ENCODE data around the gene XRN1. TPM values are rescaled to one million over a fixed set of nuclear protein-coding genes. Genes with fewer than 3 reads are reported as not detected.

XRN1 gene
- total RNA-seq, 1 donor from 2014 or later = 27.0 TPM

DNA sequence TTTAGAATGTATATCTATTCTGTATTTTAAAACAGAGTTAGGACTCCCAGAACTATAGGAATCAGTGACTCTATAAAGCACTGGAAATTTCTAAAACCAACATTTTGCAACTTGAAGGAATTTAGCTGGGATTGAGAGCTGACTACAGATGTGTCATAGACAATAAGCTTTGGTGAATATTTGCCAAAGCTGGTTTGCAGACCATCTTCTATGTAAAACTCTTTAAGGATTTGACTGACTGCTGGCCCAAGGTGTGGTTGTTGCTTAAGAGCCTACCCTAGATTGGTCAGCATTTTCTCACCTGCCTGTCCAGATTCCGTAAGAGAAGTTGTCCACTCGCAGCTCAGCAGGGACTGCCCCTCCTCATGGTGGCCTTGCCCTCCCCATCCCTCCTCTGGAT is 149.2 kb downstream of the XRN1 start:
- DNase-seq (ENCODE audit: low spot score) = no peak
- no peak for TF ChIP-seq CTCF (IDR thresholded peaks at IDR 0.05)
- H3K9me3 Mint-ChIP-seq (ENCODE audit: low read depth) = peaks cover 19% of the 10 kb centered on the region
- no peaks in the 10 kb centered on the region for H3K27me3 Mint-ChIP-seq (ENCODE audit: low read depth)
- H3K36me3 Mint-ChIP-seq (ENCODE audit: low read depth) = peaks cover 11% of the 10 kb centered on the region
- H3K4me1 Mint-ChIP-seq (ENCODE audit: low read depth) = no peaks in the 10 kb centered on the region
- H3K27ac Mint-ChIP-seq (ENCODE audit: unreplicated experiment) = no peak overlapping the region
- H3K4me3 Mint-ChIP-seq (ENCODE audit: unreplicated experiment) = no peak overlapping the region

GRCh38 chr3:142296507-142296906 is 151.3 kb downstream of the XRN1 start:
- no peak for TF ChIP-seq CTCF (IDR thresholded peaks at IDR 0.05)
- Mint-ChIP-seq H3K4me3 (ENCODE audit: unreplicated experiment) (no peak overlapping the region), H3K36me3 (ENCODE audit: low read depth) (no peaks in the 10 kb centered on the region), H3K9me3 (ENCODE audit: low read depth) (peaks cover 2% of the 10 kb centered on the region), H3K4me1 (ENCODE audit: low read depth) (no peaks in the 10 kb centered on the region), H3K27me3 (ENCODE audit: low read depth) (no peaks in the 10 kb centered on the region), H3K27ac (ENCODE audit: unreplicated experiment) (no peak overlapping the region)
- DNase-seq (ENCODE audit: low spot score) = no peak

- H3K27me3 Mint-ChIP-seq (ENCODE audit: low read depth) = no peaks in the 10 kb centered on the region
- H3K27ac Mint-ChIP-seq (ENCODE audit: unreplicated experiment) = no peak overlapping the region
- peaks cover 4% of the 10 kb centered on the region for H3K36me3 Mint-ChIP-seq (ENCODE audit: low read depth)
- no peak for TF ChIP-seq CTCF (IDR thresholded peaks at IDR 0.05)
- no peak overlapping the region for H3K4me3 Mint-ChIP-seq (ENCODE audit: unreplicated experiment)
- H3K4me1 Mint-ChIP-seq (ENCODE audit: low read depth) = peaks cover 9% of the 10 kb centered on the region
- DNase-seq (ENCODE audit: low spot score) = no peak
- peaks cover 22% of the 10 kb centered on the region for H3K9me3 Mint-ChIP-seq (ENCODE audit: low read depth)
These were observed 159.8 kb downstream of the XRN1 start for GRCh38 chr3:142287866-142288638.

- no peak for DNase-seq (ENCODE audit: low spot score)
- peaks cover 21% of the 10 kb centered on the region for H3K9me3 Mint-ChIP-seq (ENCODE audit: low read depth)
These were observed 162.7 kb downstream of the XRN1 start for GRCh38 chr3:142285083-142285517.

DNA sequence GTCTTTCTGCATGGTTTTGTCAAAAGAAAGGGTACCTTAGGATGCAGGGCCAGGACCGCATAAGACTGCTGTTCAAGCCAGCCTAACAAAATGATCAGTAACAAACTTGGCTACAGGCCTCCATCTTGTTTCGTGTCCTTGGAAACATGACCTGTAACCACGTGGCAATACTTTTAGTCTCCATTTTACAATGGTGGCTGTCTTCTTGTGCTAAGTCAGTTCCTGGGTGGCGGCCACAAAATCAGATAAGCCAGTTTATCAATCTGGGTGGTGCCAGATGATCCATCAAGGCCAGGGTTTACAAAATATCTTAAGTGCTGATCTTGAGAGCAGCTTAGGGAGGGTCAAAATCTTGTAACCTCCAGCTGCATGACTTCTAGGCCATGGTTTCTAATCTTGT is 165.3 kb downstream of the XRN1 start:
- Mint-ChIP-seq H3K9me3 (ENCODE audit: low read depth) (peaks cover 4% of the 10 kb centered on the region), H3K27me3 (ENCODE audit: low read depth) (no peaks in the 10 kb centered on the region), H3K4me1 (ENCODE audit: low read depth) (peaks cover 19% of the 10 kb centered on the region), H3K27ac (ENCODE audit: unreplicated experiment) (no peak overlapping the region), H3K36me3 (ENCODE audit: low read depth) (no peaks in the 10 kb centered on the region), H3K4me3 (ENCODE audit: unreplicated experiment) (no peak overlapping the region)
- TF ChIP-seq CTCF (IDR thresholded peaks at IDR 0.05) = no peak
- no peak for DNase-seq (ENCODE audit: low spot score)

More at GRCh38 chr3:142285083-142285517, 162.7 kb downstream of the XRN1 start:
- H3K27me3 Mint-ChIP-seq (ENCODE audit: low read depth) = no peaks in the 10 kb centered on the region
- H3K4me3 Mint-ChIP-seq (ENCODE audit: unreplicated experiment) = no peak overlapping the region
- TF ChIP-seq CTCF (IDR thresholded peaks at IDR 0.05) = no peak
- H3K4me1 Mint-ChIP-seq (ENCODE audit: low read depth) = peaks cover 10% of the 10 kb centered on the region
- H3K36me3 Mint-ChIP-seq (ENCODE audit: low read depth) = peaks cover 4% of the 10 kb centered on the region
- no peak overlapping the region for H3K27ac Mint-ChIP-seq (ENCODE audit: unreplicated experiment)
